Activated CD8-positive, alpha-beta memory T cell treated with anti-CD3 and anti-CD28 coated beads for 24 hours (primary cell): ENCODE measurements around the gene DOK1.
"Not testable (repeated sequence)": the region's sequence is repeated elsewhere in the genome, so short reads cannot be mapped to it uniquely, and the experiment has no call there.

Experiments used
- DNase-seq: peaks from one replicate; pipeline ENCODE4 v3.0.0-alpha.2; 2020

The DOK1 gene

DNA sequence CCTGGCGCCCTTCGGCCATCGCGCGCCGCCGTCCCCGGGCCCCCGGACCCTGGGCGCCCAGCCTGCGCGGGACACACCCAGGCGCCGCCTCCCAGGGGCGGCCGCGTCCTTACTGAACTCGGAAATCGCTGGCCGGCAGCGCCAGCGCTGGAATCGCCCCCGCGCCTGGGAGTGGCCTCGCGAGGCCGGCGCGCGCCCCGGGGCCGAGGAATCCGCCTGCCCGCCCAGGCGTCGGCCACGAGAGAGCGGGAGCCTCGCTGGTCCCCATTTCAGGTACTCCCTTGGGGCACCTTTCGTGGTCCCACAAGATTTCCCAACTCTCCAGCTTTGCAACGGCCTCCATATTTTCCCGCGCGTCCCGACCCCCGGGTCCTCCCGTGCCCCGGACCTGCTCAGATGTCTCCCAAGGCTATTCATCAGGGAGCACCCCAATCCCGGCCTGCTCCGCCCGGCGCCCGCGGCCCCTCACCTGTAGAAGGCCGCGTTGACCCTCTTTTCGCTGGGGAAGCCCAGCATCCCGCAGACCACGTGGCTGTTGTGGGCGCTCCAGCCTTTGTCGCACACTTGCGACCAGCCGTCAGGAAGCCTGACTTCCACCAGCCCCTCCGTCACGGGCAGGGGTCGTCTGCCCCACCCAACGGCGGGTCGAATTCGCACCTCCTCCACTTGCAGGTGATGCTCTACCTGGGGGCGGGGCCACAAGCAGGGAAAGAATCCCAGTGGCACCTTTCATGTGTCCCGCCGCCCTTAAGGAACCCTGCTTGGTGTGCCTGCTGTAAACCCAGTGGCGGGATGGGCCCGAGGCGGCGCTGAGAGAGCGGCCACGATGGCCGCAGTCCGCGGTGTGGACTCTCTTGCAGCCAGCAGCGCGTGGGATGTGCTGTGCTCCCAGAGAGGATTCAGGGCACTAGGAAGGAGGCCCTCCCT, 5.4 kb upstream of the DOK1 start:
- DNase-seq: no peak

- DNase-seq: no peak
Observed at GRCh38 chr2:74550231-74550630, 4.3 kb upstream of the DOK1 start.

GRCh38 chr2:74551530-74551929, 3.0 kb upstream of the DOK1 start:
- DNase-seq: no peak

GRCh38 chr2:74551942-74552913, 2.3 kb upstream of the DOK1 start:
- DNase-seq: no peak

GRCh38 chr2:74552914-74553811, 1.4 kb upstream of the DOK1 start:
- DNase-seq: no peak

DNA sequence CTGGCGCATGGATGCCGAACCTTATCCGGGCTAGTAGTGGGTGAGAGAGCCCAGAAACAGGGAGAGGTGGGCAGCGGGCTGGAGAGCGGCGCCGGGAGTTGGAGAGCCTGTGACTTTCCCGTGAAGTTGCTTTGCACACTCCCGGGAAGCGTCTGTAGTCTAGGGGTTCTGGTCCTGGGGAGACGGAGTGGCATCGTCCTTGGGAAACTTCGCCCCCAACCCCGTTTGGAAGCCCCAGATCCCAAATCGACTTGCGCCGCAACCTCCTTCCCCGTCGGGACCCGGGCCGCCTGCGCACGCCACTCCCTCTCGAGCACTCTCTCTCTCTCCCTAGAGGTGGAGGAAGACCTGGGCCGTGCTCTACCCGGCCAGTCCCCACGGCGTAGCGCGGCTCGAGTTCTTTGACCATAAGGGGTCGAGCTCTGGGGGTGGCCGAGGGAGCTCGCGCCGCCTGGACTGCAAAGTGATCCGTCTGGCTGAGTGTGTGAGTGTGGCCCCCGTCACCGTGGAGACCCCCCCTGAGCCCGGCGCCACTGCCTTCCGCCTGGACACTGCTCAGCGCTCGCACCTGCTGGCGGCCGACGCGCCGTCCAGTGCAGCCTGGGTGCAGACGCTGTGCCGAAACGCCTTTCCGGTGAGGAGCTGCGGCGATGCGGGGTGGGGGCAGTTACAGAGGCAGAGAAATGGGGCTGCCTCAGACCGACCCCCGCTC, 456 bp downstream of the DOK1 start:
- DNase-seq: no peak

DNA sequence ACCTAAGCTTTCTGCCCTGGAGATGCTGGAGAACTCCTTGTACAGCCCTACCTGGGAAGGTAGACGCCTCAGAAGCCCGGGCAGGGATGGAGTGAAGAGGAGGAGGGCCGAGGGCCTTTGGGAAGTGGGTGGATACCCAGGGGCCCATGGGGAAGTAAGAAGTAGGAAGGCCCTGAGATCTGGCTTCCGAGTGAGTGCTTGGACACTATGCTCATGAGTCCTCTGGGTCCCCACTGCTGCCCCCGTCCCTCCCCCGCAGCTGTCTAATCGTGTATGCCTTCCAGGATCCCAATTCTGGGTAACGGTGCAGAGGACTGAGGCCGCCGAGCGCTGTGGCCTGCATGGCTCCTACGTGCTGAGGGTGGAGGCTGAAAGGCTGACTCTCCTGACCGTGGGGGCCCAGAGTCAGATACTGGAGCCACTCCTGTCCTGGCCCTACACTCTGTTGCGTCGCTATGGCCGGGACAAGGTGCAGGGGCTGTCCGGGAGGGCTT, 1.1 kb downstream of the DOK1 start:
- no peak for DNase-seq

- no peak for DNase-seq
Observed at GRCh38 chr2:74556159-74556558, 1.6 kb downstream of the DOK1 start.

DNA sequence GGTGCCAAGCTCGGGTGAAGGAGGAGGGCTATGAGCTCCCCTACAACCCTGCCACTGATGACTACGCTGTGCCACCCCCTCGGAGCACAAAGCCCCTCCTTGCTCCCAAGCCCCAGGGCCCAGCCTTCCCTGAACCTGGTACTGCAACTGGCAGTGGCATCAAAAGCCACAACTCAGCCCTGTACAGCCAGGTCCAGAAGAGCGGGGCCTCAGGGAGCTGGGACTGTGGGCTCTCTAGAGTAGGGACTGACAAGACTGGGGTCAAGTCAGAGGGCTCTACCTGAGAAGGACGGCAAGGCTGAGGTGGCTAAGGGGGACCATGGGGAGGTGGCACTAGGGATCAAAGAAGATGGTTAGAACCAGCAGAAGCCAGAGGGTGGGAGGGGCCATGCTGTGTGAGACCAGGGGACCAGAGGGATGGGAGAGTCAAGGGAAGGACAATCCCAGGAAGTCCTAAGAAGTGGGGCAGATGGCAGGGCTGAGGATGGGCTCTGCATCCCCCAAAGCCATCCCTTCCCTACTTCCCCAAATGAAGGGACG, 2.4 kb downstream of the DOK1 start:
- DNase-seq: no peak

- DNase-seq: no peak
Observed at GRCh38 chr2:74558284-74559230, 4.0 kb downstream of the DOK1 start.

- no peak for DNase-seq
Observed at GRCh38 chr2:74559912-74560311, 5.4 kb downstream of the DOK1 start.

DNA sequence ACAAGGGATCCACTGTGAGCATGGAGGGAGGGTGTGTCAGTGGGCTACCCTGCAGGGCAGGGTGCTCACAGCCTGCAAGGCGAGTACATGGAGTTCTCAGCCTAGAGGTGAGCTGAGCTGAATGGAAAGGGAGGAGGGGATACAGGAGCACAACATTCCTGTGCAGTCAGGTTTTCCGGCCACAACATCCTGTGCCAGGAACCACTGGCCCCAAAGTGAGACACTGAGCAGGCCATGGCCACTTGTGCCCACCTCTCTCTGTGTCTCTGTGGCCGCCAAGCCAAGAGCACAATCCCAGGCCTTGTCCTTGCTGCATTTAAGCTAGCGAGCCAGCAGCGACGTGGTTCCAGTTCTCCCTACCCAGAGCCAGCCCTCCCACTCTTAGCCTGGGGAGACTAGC, 6.1 kb downstream of the DOK1 start:
- no peak for DNase-seq

DNA sequence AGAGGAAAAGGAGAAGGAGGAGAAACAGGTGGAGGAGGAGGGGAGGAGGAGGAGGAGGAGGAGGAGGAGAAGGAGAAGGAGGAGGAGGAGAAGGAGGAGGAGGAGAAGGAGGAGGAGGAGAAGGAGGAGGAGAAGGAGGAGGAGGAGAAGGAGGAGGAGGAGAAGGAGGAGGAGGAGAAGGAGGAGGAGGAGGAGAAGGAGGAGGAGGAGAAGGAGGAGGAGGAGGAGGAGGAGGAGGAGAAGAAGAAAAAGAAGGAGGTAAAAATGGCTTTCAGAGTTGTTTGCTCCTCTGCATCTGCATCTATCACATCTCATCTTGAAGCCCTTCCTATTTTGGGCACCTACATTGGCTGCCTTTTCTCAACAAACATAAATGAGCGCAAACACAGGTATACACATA, 6.5 kb downstream of the DOK1 start:
- not testable (repeated sequence) for DNase-seq

- DNase-seq: no peak
Observed at GRCh38 chr2:74562126-74562775, 7.7 kb downstream of the DOK1 start.

- DNase-seq: no peak
Observed at GRCh38 chr2:74564222-74564621, 9.7 kb downstream of the DOK1 start.

GRCh38 chr2:74566076-74566753, 11.7 kb downstream of the DOK1 start:
- DNase-seq: no peak

DNA sequence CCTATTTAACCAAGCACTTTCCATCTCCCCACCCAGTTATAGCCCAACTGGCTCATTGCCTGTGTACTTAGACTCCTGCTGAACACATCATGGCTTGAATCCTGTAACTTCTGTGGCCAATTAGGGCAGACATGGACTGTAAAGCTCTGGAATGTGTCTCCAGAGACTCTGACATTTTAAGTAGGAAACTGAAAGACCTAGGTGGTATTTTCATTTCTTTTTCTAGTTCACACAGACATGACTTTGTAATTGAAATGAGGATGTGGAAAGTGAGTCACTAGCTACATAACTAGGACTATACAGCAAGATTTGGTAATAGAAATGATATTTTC, 12.2 kb downstream of the DOK1 start:
- no peak for DNase-seq

GRCh38 chr2:74567881-74568280, 13.4 kb downstream of the DOK1 start:
- no peak for DNase-seq

DNA sequence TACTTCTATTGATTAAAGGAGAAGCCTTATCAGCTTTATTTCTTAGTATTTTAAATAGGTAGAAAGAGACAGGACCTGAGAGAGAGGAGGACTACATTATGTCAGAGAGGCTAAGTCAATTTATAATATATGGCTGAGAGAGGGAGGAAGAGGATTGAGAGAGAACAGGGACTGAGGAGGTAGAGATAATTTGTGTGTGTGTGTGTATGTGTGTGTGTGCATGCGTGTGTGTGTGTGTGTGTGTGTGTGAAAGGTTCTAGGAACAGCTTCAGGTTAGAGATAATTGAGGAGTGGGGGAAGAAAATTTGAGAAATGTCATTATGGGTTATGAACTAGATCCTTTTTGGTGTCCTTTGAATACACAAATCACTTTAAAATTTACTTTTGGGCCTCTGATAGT, 15.2 kb downstream of the DOK1 start:
- DNase-seq: no peak
